OCI-LY7 (cell line): ENCODE measurements around the gene NGB. TPM values are rescaled to one million over a fixed set of nuclear protein-coding genes. Genes with fewer than 3 reads are reported as not detected.

Experiments used
- BruUV-seq: library from RNA; stranded (reverse); fragments of 400-500 nt; replicated peaks from 2 replicates; lab custom pipeline; 2021; lab: Mats Ljungman, UMichigan
- CTCF ChIA-PET: fragments of 300-600 bp; sonication (Branson Sonifier 250); formaldehyde crosslinking; loops from one replicate; lab custom pipeline; 2022; ENCODE audit warnings: antibody characterized with exemption; ENCODE audit not compliant: unreplicated experiment; lab: Charles Lee
- POLR2A ChIA-PET: fragments of 300-600 bp; sonication (Branson Sonifier 250); formaldehyde crosslinking; loops from one replicate; lab custom pipeline; 2022; ENCODE audit warnings: antibody characterized with exemption; lab: Charles Lee
- DNase-seq: peaks from one replicate; pipeline ENCODE4 v3.0.0-alpha.2; 2015; ENCODE audit warnings: low spot score
- H2AFZ ChIP-seq: fragments of 200-600 bp; sonication (generic), shearing (Covaris generic); 2 replicates; pipeline ENCODE4 v1.6.1; 2014; ENCODE audit warnings: mild to moderate bottlenecking, antibody characterized with exemption, low read length, moderate library complexity
- H3K27ac ChIP-seq: fragments of 200-600 bp; sonication (generic); 2 replicates; pipeline ENCODE4 v1.5.1; 2014; ENCODE audit warnings: mixed run types, low read depth, mild to moderate bottlenecking, moderate library complexity, low read length, inconsistent platforms; ENCODE audit not compliant: poor library complexity, severe bottlenecking
- H3K36me3 ChIP-seq: fragments of 200-600 bp; sonication (generic); 2 replicates; pipeline ENCODE4 v1.6.1; 2014; ENCODE audit warnings: mild to moderate bottlenecking, antibody characterized with exemption, low read length, moderate library complexity, mixed read lengths; ENCODE audit not compliant: insufficient read depth
- H3K4me1 ChIP-seq: fragments of 200-600 bp; sonication (generic); 2 replicates; pipeline ENCODE4 v1.5.1; 2014; ENCODE audit warnings: mild to moderate bottlenecking, low read length; ENCODE audit not compliant: insufficient read depth, poor library complexity, severe bottlenecking
- H3K4me2 ChIP-seq: fragments of 200-600 bp; sonication (generic); 2 replicates; pipeline ENCODE4 v1.6.1; 2014; ENCODE audit warnings: mild to moderate bottlenecking, low read length
- H3K4me3 ChIP-seq: fragments of 200-600 bp; sonication (generic); 2 replicates; pipeline ENCODE4 v1.5.1; 2014; ENCODE audit warnings: mild to moderate bottlenecking, low read depth, low read length; ENCODE audit not compliant: poor library complexity, severe bottlenecking
- H3K79me2 ChIP-seq: fragments of 200-600 bp; sonication (generic); 2 replicates; pipeline ENCODE4 v1.6.1; 2016; ENCODE audit warnings: low read depth, mild to moderate bottlenecking, low read length, moderate library complexity, mixed read lengths; ENCODE audit not compliant: insufficient read depth
- H3K9me2 ChIP-seq: fragments of 200-600 bp; sonication (generic); 2 replicates; pipeline ENCODE4 v1.6.1; 2016; ENCODE audit warnings: mild to moderate bottlenecking, low read length, mixed read lengths; ENCODE audit not compliant: insufficient read depth
- H3K9me3 ChIP-seq: fragments of 200-600 bp; sonication (generic); 2 replicates; pipeline ENCODE4 v1.6.1; 2014; ENCODE audit warnings: mild to moderate bottlenecking, mixed run types, low read length, mixed read lengths
- H4K20me1 ChIP-seq: fragments of 200-600 bp; sonication (generic); 2 replicates; pipeline ENCODE4 v1.6.1; 2014; ENCODE audit warnings: mild to moderate bottlenecking, antibody characterized with exemption, low read length, moderate library complexity, mixed read lengths; ENCODE audit not compliant: insufficient read depth
- CTCF ChIP-seq: fragments of 200-600 bp; sonication (generic); conservative IDR thresholded peaks from 2 replicates; pipeline ENCODE4 v1.5.1; 2014; ENCODE audit warnings: mild to moderate bottlenecking, antibody characterized with exemption, low read length, moderate library complexity, mixed read lengths
- EZH2phosphoT487 ChIP-seq: fragments of 200-600 bp; sonication (generic); IDR thresholded peaks from 2 replicates; pipeline ENCODE4 v1.6.1; 2018; ENCODE audit warnings: low read depth, borderline replicate concordance, mild to moderate bottlenecking, mixed run types, antibody characterized with exemption, low read length, moderate library complexity, mixed read lengths
- intact Hi-C: fragments of 100-400 bp; cut with micrococcal nuclease; formaldehyde crosslinking; loops from one replicate; pipeline ENCODE4 v1.10.0; 2022; ENCODE audit not compliant: unreplicated experiment
- total RNA-seq, 2 experiments: library from RNA; depleted of rRNA in 1 of 2; stranded (reverse); fragments of >200 nt in 1 of 2; shearing (Covaris generic) in 1 of 2; gene quantifications; 2 replicates each; pipeline ENCODE4 v1.2.3, GENCODE V29; 2014 to 2022

NGB gene
- total RNA-seq, 2 experiments from 2014 or later, result not detected

DNA sequence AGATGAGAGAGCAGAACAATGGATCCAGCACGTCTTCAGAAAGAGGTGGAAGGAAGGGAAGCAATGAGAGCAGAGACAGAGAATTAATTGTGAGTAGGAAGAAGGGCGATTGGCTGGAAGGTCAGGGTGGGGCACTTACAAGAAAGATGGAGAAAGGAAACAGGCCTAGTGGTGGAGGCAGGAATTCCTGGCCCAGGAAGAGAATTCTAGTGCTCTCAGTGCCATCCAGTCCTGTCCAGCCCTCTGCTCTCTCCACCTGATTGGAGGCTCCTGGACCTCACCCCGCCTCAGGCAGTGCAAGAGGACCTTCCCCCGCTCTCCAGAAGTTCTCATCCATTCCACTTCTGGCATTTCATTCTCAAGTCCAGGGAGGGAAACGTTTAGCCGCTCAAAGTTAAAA is 43.0 kb downstream of the NGB start:
- H3K36me3 ChIP-seq, result no peaks in the 10 kb centered on the region
- H3K9me2 ChIP-seq, result no peaks in the 10 kb centered on the region
- TF ChIP-seq CTCF, result no peak
- TF ChIP-seq EZH2phosphoT487, result no peak
- CTCF ChIA-PET, result no interaction called here
- H3K4me3 ChIP-seq, result no peak overlapping the region
- no peak overlapping the region for H3K4me2 ChIP-seq
- H3K9me3 ChIP-seq, result no peaks in the 10 kb centered on the region
- no TSS peak for BruUV-seq
- no peaks in the 10 kb centered on the region for H3K79me2 ChIP-seq
- no peak for DNase-seq
- no peaks in the 10 kb centered on the region for H3K4me1 ChIP-seq
- POLR2A ChIA-PET, result interaction anchor here (0.6 to 0.7 kb wide), 2 partner anchors 228 to 314 kb away, joined by 3 read pairs; no protein-coding TSS in a partner anchor
- no peak overlapping the region for H2AFZ ChIP-seq
- no peak overlapping the region for H3K27ac ChIP-seq
- H4K20me1 ChIP-seq, result no peaks in the 10 kb centered on the region
- intact Hi-C loops, result no loop called here

DNA sequence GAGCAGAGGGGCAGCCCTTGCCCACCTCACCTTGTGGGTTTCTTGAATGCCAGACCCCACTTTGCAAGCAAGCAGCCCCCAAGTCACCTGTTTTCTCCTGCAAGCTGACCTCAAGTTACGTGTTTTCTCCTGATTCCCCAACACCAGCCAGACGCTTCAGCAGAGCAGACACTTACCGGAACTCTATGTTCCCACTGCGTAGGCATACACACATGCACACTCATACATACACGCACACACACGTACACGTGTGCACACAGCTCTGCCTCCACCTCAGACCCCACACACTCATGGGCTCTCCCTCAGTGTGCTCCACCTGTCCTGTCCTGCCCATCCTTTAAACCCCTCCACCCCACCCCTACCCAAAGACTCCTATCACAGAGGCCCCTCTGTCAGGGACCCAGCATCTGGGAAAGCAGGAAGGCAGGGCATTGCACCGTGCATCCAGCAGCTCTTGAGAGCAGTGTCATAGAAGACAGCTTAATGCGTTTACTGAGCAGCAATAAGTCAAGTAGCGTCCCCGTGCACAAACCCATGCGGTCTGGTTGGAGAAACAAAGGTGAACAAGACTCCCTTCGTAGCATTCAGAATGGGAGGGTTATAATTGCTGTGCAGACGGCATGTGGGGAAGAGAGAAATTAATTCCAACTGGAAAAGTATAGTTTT is 45.0 kb downstream of the NGB start:
- TF ChIP-seq CTCF (no peak), EZH2phosphoT487 (no peak)
- CTCF ChIA-PET, result no interaction called here
- intact Hi-C loops, result no loop called here

DNA sequence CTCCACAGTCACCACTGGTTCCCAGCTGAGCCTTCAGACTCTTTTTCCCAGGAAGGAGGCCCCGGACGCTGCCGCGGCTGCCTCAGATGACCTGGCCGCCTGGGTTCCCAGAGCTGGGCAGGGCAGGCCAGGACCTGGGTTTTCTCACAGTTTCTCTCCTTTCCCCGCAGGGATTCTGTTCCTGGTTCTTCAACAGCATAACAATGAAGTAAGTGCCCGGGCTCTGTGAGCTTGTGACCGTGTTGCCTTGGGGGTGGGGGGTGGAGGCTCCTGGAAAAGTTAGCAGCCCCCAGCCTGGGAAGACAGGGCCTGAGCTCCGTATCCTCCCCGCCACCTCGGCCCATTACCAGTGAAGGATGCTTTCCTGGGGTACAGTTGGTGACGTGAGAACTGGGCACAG is 45.8 kb downstream of the NGB start:
- H3K36me3 ChIP-seq, result no peaks in the 10 kb centered on the region
- no peaks in the 10 kb centered on the region for H3K79me2 ChIP-seq
- TF ChIP-seq EZH2phosphoT487, result no peak
- no peak for TF ChIP-seq CTCF
- intact Hi-C loops, result no loop called here
- H3K4me3 ChIP-seq, result no peak overlapping the region
- H3K9me2 ChIP-seq, result no peaks in the 10 kb centered on the region
- no TSS peak for BruUV-seq
- no peaks in the 10 kb centered on the region for H3K4me1 ChIP-seq
- no peak overlapping the region for H2AFZ ChIP-seq
- H3K4me2 ChIP-seq, result no peak overlapping the region
- no peaks in the 10 kb centered on the region for H3K9me3 ChIP-seq
- DNase-seq, result no peak
- no peaks in the 10 kb centered on the region for H4K20me1 ChIP-seq
- POLR2A ChIA-PET, result no interaction called here
- no peak overlapping the region for H3K27ac ChIP-seq
- CTCF ChIA-PET, result no interaction called here

More for the DNA sequence above, 45.0 kb downstream of the NGB start:
- Histone ChIP-seq H3K9me2 (no peaks in the 10 kb centered on the region), H3K36me3 (no peaks in the 10 kb centered on the region), H3K4me1 (no peaks in the 10 kb centered on the region), H4K20me1 (no peaks in the 10 kb centered on the region), H3K4me2 (no peak overlapping the region), H3K4me3 (no peak overlapping the region), H3K9me3 (no peaks in the 10 kb centered on the region), H2AFZ (no peak overlapping the region), H3K79me2 (no peaks in the 10 kb centered on the region), H3K27ac (no peak overlapping the region)
- POLR2A ChIA-PET, result no interaction called here
- BruUV-seq, result no TSS peak
- no peak for DNase-seq
